HL-60 (cell line): ENCODE results near the gene CHEK1.

ENCODE experiments used
- DNase-seq, 2 experiments: peaks; one replicate each; pipeline ENCODE4 v3.0.0-alpha.2; 2010 to 2020; ENCODE audit warnings: low read depth in 1 of 2, low spot score in 1 of 2
- H3K27ac ChIP-seq: fragments of 250-450 bp; sonication (Bioruptor Pico); replicated peaks from 2 replicates; pipeline ENCODE4 v1.5.1; 2020; ENCODE audit warnings: mild to moderate bottlenecking, moderate library complexity
- H3K27me3 ChIP-seq: fragments of 250-450 bp; sonication (Bioruptor Pico); 2 replicates; pipeline ENCODE4 v1.5.1; 2021; ENCODE audit warnings: mild to moderate bottlenecking, moderate library complexity; ENCODE audit not compliant: insufficient read depth, poor library complexity, severe bottlenecking
- H3K4me3 ChIP-seq: replicated peaks from 2 replicates; pipeline ENCODE4 v1.5.1; 2011; ENCODE audit warnings: mild to moderate bottlenecking, control low read depth, low read length; ENCODE audit not compliant: insufficient read depth
- GABPA ChIP-seq: IDR thresholded peaks from 2 replicates; pipeline ENCODE4 v1.6.1; 2012; ENCODE audit warnings: low read depth
- POLR2AphosphoS5 ChIP-seq: IDR thresholded peaks from 2 replicates; pipeline ENCODE4 v1.6.1; 2012; ENCODE audit warnings: low read depth
- SPI1 ChIP-seq: IDR thresholded peaks from 2 replicates; pipeline ENCODE4 v1.6.1; 2012; ENCODE audit warnings: low read depth, mild to moderate bottlenecking, borderline replicate concordance
- TF ChIP-seq, protein P1 (sequence below): IDR thresholded peaks from 2 replicates; pipeline ENCODE4 v1.6.1; 2012; ENCODE audit warnings: low read depth; ENCODE audit not compliant: insufficient replicate concordance
- TF ChIP-seq, protein P2 (sequence below): IDR thresholded peaks from one replicate; pipeline ENCODE4 v1.5.1; 2011; ENCODE audit warnings: low read length, control low read depth, inconsistent platforms; ENCODE audit not compliant: insufficient read depth

The CHEK1 gene

DNA sequence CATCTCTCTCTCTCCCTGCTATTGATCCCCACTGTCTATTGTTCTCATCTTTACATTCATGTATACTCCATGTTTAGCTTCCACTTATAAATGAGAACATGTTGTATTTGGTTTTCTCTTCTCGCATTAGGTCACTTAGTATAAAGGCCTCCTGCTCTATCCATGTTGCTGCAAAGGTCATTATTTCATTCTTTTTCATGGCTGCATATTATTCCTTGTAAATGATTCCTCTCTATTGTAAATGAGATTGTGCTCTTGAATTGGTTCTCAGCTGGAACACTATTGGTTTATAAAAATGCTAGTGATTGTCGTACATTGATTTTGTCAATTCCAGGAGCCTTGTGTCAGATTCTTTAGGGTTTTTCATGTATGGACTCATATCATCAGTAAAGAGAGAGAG, 42.2 kb downstream of the CHEK1 start:
- no peak for DNase-seq
- no peak overlapping the region for H3K27ac ChIP-seq
- TF ChIP-seq, protein P1, sequence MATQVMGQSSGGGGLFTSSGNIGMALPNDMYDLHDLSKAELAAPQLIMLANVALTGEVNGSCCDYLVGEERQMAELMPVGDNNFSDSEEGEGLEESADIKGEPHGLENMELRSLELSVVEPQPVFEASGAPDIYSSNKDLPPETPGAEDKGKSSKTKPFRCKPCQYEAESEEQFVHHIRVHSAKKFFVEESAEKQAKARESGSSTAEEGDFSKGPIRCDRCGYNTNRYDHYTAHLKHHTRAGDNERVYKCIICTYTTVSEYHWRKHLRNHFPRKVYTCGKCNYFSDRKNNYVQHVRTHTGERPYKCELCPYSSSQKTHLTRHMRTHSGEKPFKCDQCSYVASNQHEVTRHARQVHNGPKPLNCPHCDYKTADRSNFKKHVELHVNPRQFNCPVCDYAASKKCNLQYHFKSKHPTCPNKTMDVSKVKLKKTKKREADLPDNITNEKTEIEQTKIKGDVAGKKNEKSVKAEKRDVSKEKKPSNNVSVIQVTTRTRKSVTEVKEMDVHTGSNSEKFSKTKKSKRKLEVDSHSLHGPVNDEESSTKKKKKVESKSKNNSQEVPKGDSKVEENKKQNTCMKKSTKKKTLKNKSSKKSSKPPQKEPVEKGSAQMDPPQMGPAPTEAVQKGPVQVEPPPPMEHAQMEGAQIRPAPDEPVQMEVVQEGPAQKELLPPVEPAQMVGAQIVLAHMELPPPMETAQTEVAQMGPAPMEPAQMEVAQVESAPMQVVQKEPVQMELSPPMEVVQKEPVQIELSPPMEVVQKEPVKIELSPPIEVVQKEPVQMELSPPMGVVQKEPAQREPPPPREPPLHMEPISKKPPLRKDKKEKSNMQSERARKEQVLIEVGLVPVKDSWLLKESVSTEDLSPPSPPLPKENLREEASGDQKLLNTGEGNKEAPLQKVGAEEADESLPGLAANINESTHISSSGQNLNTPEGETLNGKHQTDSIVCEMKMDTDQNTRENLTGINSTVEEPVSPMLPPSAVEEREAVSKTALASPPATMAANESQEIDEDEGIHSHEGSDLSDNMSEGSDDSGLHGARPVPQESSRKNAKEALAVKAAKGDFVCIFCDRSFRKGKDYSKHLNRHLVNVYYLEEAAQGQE: no peak
- TF ChIP-seq POLR2AphosphoS5 (no peak), SPI1 (no peak), GABPA (no peak)
- TF ChIP-seq, protein P2, sequence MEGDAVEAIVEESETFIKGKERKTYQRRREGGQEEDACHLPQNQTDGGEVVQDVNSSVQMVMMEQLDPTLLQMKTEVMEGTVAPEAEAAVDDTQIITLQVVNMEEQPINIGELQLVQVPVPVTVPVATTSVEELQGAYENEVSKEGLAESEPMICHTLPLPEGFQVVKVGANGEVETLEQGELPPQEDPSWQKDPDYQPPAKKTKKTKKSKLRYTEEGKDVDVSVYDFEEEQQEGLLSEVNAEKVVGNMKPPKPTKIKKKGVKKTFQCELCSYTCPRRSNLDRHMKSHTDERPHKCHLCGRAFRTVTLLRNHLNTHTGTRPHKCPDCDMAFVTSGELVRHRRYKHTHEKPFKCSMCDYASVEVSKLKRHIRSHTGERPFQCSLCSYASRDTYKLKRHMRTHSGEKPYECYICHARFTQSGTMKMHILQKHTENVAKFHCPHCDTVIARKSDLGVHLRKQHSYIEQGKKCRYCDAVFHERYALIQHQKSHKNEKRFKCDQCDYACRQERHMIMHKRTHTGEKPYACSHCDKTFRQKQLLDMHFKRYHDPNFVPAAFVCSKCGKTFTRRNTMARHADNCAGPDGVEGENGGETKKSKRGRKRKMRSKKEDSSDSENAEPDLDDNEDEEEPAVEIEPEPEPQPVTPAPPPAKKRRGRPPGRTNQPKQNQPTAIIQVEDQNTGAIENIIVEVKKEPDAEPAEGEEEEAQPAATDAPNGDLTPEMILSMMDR: no peak
- H3K27me3 ChIP-seq: no peaks in the 10 kb centered on the region
- no peak overlapping the region for H3K4me3 ChIP-seq

DNA sequence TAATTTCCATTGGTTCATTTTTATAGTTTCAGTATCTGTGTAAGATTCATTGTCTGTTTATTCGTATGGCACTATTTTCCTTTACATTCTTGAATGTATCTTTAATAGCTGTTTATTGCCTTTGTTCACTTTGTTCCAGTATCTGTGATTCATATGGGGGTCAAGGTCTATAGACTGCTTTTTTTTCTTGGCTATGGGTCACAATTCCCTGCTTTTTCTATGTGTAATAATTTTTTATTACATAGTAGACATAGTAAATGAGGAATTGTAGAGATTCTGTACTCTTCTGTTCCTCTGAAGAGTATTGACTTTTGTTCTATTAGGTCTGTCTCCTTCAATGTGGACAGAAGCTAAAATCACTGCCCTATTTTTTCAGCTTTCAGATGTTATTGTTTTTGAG, 45.2 kb downstream of the CHEK1 start:
- Histone ChIP-seq H3K27ac (no peak overlapping the region), H3K4me3 (no peak overlapping the region), H3K27me3 (no peaks in the 10 kb centered on the region)
- no peak for DNase-seq
- TF ChIP-seq, protein P2: no peak
- no peak for TF ChIP-seq SPI1
- TF ChIP-seq POLR2AphosphoS5: no peak
- TF ChIP-seq, protein P1: no peak
- no peak for TF ChIP-seq GABPA

DNA sequence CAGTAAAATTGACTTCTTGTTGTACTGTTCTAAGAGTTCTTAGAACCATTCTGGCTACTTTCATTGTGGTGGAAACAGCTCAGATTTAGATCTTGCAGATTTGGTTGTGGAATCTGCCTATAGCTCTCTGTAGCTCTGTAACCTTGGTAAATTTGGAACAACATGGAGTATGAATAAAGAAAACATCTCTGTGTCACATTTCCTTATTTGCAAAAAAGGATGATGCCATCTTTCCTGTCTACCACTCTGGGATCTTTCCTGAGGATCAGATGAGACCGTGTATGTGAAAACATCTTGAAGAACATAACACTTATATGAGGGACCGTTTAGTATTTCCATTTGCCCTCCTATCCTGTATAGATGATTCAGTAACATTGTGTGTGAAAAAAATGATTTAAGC, 46.6 kb downstream of the CHEK1 start:
- no peak for DNase-seq
- Histone ChIP-seq H3K4me3 (no peak overlapping the region), H3K27me3 (no peaks in the 10 kb centered on the region), H3K27ac (no peak overlapping the region)
- TF ChIP-seq SPI1 (no peak), POLR2AphosphoS5 (no peak), GABPA (no peak)
- TF ChIP-seq, protein P1: no peak
- TF ChIP-seq, protein P2: no peak
